Activated CD8-positive, alpha-beta T cell treated with anti-CD3 and anti-CD28 coated beads for 36 hours (primary cell): ENCODE data around the gene BPIFB2. TPM values are rescaled to one million over a fixed set of nuclear protein-coding genes. Genes with fewer than 3 reads are reported as not detected.

Experiments used
- ATAC-seq: fragments of 200-7000 bp; cut with Tn5 transposase; one replicate; pipeline ENCODE4 v1.10.0; 2021; ENCODE audit warnings: mild to moderate bottlenecking, moderate library complexity
- CTCF ChIA-PET: fragments of 350-600 bp; sonication (Branson Sonifier 250); formaldehyde crosslinking; loops from one replicate; lab custom pipeline; 2021; ENCODE audit warnings: antibody characterized with exemption; lab: Charles Lee
- POLR2A ChIA-PET: fragments of 350-600 bp; sonication (Branson Sonifier 250); formaldehyde crosslinking; loops from one replicate; lab custom pipeline; 2021; ENCODE audit warnings: antibody characterized with exemption; lab: Charles Lee
- DNase-seq: peaks from one replicate; pipeline ENCODE4 v3.0.0-alpha.2; 2020
- H3K27ac Mint-ChIP-seq: one replicate; pipeline ENCODE4 v1.8.0; 2021; ENCODE audit warnings: mild to moderate bottlenecking, mixed read lengths
- H3K27me3 Mint-ChIP-seq: one replicate; pipeline ENCODE4 v1.8.0; 2021; ENCODE audit warnings: mixed read lengths
- H3K36me3 Mint-ChIP-seq: one replicate; pipeline ENCODE4 v1.8.0; 2021; ENCODE audit warnings: low read depth, mixed read lengths
- H3K4me1 Mint-ChIP-seq: one replicate; pipeline ENCODE4 v1.8.0; 2021; ENCODE audit warnings: low read depth, mixed read lengths
- H3K4me3 Mint-ChIP-seq: one replicate; pipeline ENCODE4 v1.8.0; 2021; ENCODE audit warnings: mild to moderate bottlenecking, moderate library complexity, mixed read lengths
- H3K9me3 Mint-ChIP-seq: one replicate; pipeline ENCODE4 v1.8.0; 2021; ENCODE audit warnings: mixed read lengths
- intact Hi-C: fragments of 100-400 bp; cut with micrococcal nuclease; formaldehyde crosslinking; loops from one replicate; pipeline ENCODE4 v1.10.0; 2022
- total RNA-seq, 2 experiments: library from RNA; stranded (reverse); gene quantifications; one replicate each; pipeline ENCODE4 v1.2.3, GENCODE V29; 2021
- TF ChIP-seq, protein P1 (sequence below): fragments of 200-600 bp; IDR thresholded peaks from one replicate; pipeline ENCODE4 v1.8.0; 2022; ENCODE audit warnings: antibody characterized with exemption, mild to moderate bottlenecking

The BPIFB2 gene
- total RNA-seq, 2 experiments from 2014 or later = not detected

DNA sequence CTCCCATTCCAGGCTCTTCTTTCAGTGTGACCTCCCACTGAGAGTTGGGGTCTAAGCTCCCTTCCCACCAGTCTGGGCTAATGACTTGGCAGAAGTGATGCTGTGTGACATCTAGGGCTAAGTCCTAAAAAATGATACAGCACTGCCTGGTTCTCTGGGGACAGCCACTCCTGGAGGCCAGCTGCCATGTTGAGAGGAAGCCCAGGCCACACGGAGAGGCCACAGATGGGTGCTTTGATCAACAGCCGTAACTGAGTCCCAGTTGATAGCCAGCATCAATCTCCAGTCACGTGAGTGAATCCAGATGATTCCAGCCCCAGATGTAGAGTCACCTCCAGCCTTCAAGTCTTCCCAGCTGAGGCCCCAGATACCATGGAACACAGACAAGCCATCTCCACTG is 17.1 kb upstream of the BPIFB2 start:
- H3K27me3 Mint-ChIP-seq = no peaks in the 10 kb centered on the region
- peaks cover 3% of the 10 kb centered on the region for H3K36me3 Mint-ChIP-seq
- intact Hi-C loops = no loop called here
- H3K4me1 Mint-ChIP-seq = peaks cover 29% of the 10 kb centered on the region
- ATAC-seq (no peak), DNase-seq (no peak)
- no peak overlapping the region for H3K4me3 Mint-ChIP-seq
- peaks cover 8% of the 10 kb centered on the region for H3K9me3 Mint-ChIP-seq
- H3K27ac Mint-ChIP-seq = no peak overlapping the region
- POLR2A ChIA-PET = interaction anchor here (1.2 to 1.6 kb wide), 3 partner anchors 9 to 49 kb away, joined by 3 to 5 read pairs (median 3); no protein-coding TSS in a partner anchor
- CTCF ChIA-PET = interaction anchor here (1.0 to 3.4 kb wide), 4 partner anchors 15 to 212 kb away, joined by 3 to 13 read pairs (median 4); partner anchors contain the start of gene SUN5
- TF ChIP-seq, protein P1, sequence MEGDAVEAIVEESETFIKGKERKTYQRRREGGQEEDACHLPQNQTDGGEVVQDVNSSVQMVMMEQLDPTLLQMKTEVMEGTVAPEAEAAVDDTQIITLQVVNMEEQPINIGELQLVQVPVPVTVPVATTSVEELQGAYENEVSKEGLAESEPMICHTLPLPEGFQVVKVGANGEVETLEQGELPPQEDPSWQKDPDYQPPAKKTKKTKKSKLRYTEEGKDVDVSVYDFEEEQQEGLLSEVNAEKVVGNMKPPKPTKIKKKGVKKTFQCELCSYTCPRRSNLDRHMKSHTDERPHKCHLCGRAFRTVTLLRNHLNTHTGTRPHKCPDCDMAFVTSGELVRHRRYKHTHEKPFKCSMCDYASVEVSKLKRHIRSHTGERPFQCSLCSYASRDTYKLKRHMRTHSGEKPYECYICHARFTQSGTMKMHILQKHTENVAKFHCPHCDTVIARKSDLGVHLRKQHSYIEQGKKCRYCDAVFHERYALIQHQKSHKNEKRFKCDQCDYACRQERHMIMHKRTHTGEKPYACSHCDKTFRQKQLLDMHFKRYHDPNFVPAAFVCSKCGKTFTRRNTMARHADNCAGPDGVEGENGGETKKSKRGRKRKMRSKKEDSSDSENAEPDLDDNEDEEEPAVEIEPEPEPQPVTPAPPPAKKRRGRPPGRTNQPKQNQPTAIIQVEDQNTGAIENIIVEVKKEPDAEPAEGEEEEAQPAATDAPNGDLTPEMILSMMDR = no peak

DNA sequence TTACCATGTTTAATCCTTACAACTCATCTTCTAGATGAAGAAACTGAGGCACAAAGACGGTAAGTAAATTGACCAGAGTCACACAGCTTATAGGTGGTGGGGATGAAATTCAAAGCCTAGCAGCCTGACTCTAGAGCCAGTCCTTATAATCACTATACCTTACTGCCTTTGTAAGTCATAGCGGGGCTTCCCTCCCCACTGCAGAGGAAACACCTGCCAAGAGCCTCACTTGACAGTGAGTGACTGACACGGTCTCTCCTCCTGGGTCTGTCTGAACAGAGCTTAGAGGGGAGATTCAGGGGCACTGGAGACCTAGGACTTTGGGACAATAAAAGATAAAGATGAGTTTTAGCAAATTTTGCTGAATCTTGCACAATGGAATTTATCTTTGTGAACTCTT is 16.1 kb upstream of the BPIFB2 start:
- H3K9me3 Mint-ChIP-seq = peaks cover 10% of the 10 kb centered on the region

DNA sequence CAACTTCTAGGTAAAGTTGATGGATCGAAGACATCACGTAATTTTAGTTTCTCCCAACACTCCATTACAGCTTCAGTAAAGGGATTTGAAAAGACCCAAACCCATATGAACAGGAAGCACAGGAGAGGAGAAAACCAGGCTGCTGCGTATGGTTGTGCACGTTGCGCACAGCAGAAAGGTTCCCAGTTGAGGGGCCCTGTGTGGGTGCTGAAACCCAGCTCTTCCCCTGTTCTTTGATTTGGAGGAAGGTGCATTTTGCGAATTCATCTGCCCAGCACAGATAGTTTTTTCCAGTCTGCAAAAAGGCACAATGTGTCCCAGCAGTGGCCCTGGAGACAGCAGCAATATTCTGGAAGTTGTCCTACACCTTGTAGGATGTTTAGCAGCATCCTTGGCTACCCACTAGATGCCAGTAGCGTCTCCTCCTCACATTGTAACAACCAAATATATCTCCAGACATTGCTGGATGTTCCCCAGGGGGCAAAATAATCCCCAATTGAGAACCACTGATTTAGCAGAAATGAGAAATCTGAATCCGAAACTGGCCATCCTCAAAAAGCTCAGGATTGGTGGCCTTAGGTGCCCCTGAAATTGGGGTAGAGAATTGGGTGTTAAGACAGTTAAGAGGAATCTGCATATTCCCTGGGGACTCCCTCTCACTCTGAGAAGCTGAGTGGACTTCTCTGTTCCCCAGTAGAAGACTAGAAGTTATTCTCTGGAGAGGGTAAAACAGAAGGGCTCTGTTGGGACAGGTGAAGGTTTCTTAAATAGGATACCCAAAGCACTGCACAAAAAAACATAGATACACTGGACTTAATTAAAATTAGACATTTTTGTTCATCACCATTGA is 15.5 kb upstream of the BPIFB2 start:
- no peak for DNase-seq
- POLR2A ChIA-PET = interaction anchor here (0.7 to 1.4 kb wide), 3 partner anchors 14 to 24 kb away, joined by 3 to 5 read pairs (median 4); no protein-coding TSS in a partner anchor

More for the DNA sequence above, 16.1 kb upstream of the BPIFB2 start:
- peak; percentile 88 for ATAC-seq
- DNase-seq = peak; percentile 46
- CTCF ChIA-PET = interaction anchor here (1.6 to 3.4 kb wide), 2 partner anchors 14 to 45 kb away, joined by 5 to 13 read pairs; partner anchors contain the start of gene SUN5
- Mint-ChIP-seq H3K4me3 (no peak overlapping the region), H3K36me3 (peaks cover 3% of the 10 kb centered on the region), H3K27ac (no peak overlapping the region), H3K4me1 (peaks cover 29% of the 10 kb centered on the region), H3K27me3 (no peaks in the 10 kb centered on the region)
- intact Hi-C loops = no loop called here
- POLR2A ChIA-PET = interaction anchor here (0.7 to 1.6 kb wide), 4 partner anchors 13 to 48 kb away, joined by 3 to 5 read pairs (median 4); no protein-coding TSS in a partner anchor
- TF ChIP-seq, protein P1 = no peak

DNA sequence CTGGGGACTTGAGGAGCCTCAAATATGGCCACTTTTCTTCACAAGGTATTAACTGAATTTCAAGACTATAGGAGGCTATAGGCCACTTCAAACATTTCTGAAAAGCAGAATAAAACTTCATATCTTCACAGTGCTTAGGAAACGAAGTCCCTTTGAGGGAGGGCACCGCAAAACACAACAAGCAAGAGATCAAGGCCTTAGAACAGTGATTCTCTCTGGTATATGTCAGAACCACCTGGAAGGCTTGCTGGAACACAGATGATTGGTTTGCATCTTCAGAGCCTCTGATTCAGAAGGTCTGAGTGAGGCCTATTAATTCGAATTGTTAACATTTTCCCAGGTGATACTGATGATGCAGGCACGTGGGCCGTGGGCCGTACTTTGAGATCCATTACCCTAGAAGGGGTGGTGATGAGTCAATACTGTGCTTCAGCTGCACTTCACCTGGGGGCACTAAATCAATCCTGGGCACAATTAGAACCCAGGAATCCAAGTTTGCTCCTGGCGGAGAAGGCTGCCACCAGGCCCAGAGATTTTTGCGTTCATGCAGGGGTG is 13.9 kb upstream of the BPIFB2 start:
- Mint-ChIP-seq H3K4me3 (no peak overlapping the region), H3K4me1 (peaks cover 35% of the 10 kb centered on the region), H3K27ac (no peak overlapping the region), H3K36me3 (peaks cover 3% of the 10 kb centered on the region), H3K27me3 (no peaks in the 10 kb centered on the region), H3K9me3 (peaks cover 10% of the 10 kb centered on the region)
- ATAC-seq = peak; percentile 45
- intact Hi-C loops = no loop called here
- TF ChIP-seq, protein P1 = no peak
- ChIA-PET POLR2A (no interaction called here), CTCF (interaction anchor here (0.8 to 4.3 kb wide), 2 partner anchors 11 to 16 kb away, joined by 3 to 32 read pairs; partner anchors contain the start of gene SUN5)
- no peak for DNase-seq

More for the DNA sequence above, 15.5 kb upstream of the BPIFB2 start:
- Mint-ChIP-seq H3K27me3 (no peaks in the 10 kb centered on the region), H3K4me3 (no peak overlapping the region), H3K4me1 (peaks cover 29% of the 10 kb centered on the region), H3K9me3 (peaks cover 10% of the 10 kb centered on the region), H3K36me3 (peaks cover 3% of the 10 kb centered on the region), H3K27ac (no peak overlapping the region)
- TF ChIP-seq, protein P1 = no peak
- no peak for ATAC-seq
- intact Hi-C loops = no loop called here
- CTCF ChIA-PET = interaction anchor here (1.6 to 4.3 kb wide), 3 partner anchors 13 to 46 kb away, joined by 5 to 32 read pairs (median 13); partner anchors contain the start of gene SUN5
